Endothelial cell of umbilical vein (primary cell): ENCODE data around the gene KLHL36.

ENCODE experiments used
- FOS ChIP-seq: IDR thresholded peaks from 2 replicates; pipeline ENCODE4 v1.6.1; 2011; ENCODE audit warnings: mild to moderate bottlenecking, low read length, moderate library complexity, borderline replicate concordance; ENCODE audit not compliant: insufficient read depth
- POLR2AphosphoS5 ChIP-seq: IDR thresholded peaks from 2 replicates; pipeline ENCODE4 v1.6.1; 2012; ENCODE audit warnings: low read depth, mild to moderate bottlenecking, control low read depth, low read length, moderate library complexity; ENCODE audit not compliant: insufficient read depth
- TF ChIP-seq, protein P1 (sequence below), 2 donors: IDR thresholded peaks; 1 replicate in 1 of 2; 2 replicates in 1 of 2; pipeline ENCODE4 v1.5.1; 2011; ENCODE audit warnings: low read length in 2 of 2, mild to moderate bottlenecking in 2 of 2, moderate library complexity in 2 of 2, control low read depth in 1 of 2, inconsistent platforms in 1 of 2, low read depth in 1 of 2; ENCODE audit not compliant: insufficient read depth in 1 of 2; ENCODE audit errors: extremely low read depth in 1 of 2

- TF ChIP-seq POLR2AphosphoS5 (peak; percentile 95), FOS (no peak)
- TF ChIP-seq, protein P1, sequence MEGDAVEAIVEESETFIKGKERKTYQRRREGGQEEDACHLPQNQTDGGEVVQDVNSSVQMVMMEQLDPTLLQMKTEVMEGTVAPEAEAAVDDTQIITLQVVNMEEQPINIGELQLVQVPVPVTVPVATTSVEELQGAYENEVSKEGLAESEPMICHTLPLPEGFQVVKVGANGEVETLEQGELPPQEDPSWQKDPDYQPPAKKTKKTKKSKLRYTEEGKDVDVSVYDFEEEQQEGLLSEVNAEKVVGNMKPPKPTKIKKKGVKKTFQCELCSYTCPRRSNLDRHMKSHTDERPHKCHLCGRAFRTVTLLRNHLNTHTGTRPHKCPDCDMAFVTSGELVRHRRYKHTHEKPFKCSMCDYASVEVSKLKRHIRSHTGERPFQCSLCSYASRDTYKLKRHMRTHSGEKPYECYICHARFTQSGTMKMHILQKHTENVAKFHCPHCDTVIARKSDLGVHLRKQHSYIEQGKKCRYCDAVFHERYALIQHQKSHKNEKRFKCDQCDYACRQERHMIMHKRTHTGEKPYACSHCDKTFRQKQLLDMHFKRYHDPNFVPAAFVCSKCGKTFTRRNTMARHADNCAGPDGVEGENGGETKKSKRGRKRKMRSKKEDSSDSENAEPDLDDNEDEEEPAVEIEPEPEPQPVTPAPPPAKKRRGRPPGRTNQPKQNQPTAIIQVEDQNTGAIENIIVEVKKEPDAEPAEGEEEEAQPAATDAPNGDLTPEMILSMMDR (IDR thresholded peaks at IDR 0.05; ENCODE audit: extremely low read depth in 1 of 2, insufficient read depth in 1 of 2, low read depth in 1 of 2, low read length in 2 of 2) = no peak
Observed at GRCh38 chr16:84617791-84618580, 30.3 kb upstream of the KLHL36 start, which contains the start of gene COTL1.
